TTC549 (cell line): ENCODE data around the gene TARDBP.
"Not testable (repeated sequence)": the region's sequence is repeated elsewhere in the genome, so short reads cannot be mapped to it uniquely, and the experiment has no call there.

Experiments used
- FAIRE-seq: peaks from 2 replicates; lab custom pipeline; 2012; peaks lifted over from hg19 to GRCh38; lab: Jason Lieb, UNC

TARDBP gene

DNA sequence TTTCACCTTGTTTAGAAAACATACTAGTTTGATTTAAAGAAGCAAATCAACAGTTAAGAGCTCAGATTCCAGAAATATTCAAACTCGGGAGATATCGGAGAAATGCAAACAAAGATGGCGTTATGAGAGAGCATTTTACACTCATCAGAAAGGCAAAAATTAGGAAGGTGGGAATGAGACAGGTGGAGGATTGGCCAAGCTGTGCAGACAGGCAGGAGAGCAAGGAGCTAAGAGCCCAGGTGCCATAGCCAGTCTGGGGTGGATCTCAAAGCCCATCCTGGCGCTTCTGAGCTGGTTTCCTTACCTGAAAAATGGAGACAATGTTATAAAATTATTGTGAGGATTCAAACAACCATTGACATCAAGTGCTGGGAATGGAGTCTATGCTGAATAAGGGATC is 19.6 kb upstream of the TARDBP start:
- no peak for FAIRE-seq

DNA sequence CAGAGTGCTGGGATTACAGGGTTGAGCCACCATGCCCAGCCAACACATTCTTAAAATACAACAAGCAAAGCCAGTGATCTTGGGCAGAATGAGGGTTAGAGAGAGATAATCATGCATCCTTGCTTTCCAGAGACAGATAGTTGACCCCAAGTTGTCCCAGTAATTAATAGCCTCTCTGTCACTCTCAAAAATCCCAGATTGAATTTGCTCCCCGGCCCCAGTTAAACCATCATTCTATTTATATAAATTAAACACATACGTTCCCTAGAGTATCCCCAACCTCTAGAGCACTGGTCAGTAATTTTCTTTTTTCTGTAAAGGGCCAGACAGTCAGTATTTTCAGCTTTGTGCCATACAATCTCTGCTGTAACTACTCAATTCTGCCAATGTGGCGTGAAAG is 16.4 kb upstream of the TARDBP start:
- no peak for FAIRE-seq

DNA sequence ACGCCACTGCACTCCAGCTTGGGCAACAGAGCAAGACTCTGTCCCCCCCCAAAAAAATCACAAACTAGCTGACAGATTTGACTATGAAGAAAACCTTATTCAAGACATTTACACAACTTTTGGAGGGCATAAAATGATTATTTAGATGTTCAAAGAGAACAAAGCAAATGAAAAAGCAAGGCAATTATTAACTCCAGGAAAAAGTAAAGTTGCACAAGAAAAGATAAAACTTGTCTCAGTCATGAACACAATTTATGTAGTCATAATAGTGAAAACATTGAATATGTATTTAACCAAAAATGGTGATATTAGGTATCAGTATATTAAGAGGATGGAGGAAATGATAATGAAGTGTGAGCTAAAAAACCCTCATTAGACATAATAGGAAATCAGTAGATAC is 11.9 kb upstream of the TARDBP start:
- no peak for FAIRE-seq

DNA sequence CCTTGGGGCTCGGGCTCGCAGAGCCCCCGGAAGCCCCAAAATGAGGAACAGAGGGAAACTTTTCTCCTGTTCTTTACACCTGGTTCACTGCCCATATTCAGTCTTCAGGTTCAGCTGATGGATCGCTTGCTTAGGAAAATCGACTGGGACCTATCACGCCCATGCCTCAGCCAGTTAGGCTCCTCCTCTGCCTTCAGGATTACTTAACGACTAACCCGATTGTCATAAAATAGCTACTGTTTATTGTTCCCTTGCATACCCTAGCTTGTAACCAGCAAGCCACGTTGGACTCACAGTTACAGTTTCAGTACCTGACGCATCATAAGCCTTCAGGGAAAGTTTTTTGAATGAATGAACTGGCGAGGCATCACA is 692 bp downstream of the TARDBP start:
- no peak for FAIRE-seq

DNA sequence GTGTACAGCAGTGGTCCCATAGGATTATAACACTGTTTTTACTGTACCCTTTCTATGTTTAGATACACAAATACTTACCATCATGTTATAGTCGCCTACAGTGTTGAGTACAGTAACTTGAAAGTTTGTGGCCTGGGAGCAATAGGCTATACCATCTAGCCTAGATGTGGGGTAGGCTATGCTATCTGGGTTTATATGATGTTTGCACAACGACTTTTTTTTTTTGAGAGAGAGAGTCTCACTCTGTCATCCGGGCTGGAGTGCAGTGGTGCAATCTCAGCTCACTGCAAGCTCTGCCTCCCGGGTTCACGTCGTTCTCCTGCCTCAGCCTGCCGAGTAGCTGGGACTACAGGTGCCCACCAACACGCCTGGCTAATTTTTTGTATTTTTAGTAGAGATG is 6.9 kb downstream of the TARDBP start:
- FAIRE-seq, result not testable (repeated sequence)

DNA sequence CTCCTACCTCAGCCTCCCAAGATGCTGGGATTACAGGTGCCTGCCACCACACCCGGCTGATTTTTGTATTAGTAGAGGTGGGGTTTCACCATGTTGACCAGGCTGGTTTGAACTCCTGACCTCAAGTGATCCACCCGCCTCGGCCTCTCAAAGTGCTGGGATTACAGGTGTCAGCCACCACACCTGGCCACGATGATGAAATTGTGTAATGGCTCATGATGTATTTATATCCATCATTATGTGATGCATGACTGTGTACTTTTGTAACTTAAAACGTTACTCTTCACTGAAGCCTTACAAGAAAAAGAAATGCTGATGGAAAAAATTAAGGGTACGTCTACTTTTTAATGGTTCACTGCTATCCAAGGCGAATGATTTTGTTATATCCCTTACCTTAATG is 7.5 kb downstream of the TARDBP start:
- FAIRE-seq, result no peak

DNA sequence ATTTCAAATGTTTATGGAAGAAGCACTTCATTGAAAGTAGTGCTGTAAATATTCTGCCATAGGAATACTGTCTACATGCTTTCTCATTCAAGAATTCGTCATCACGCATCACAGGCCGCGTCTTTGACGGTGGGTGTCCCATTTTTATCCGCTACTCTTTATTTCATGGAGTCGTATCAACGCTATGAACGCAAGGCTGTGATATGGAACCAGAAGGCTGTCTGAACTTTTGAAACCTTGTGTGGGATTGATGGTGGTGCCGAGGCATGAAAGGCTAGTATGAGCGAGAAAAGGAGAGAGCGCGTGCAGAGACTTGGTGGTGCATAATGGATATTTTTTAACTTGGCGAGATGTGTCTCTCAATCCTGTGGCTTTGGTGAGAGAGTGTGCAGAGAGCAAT is 10.7 kb downstream of the TARDBP start:
- FAIRE-seq, result no peak

DNA sequence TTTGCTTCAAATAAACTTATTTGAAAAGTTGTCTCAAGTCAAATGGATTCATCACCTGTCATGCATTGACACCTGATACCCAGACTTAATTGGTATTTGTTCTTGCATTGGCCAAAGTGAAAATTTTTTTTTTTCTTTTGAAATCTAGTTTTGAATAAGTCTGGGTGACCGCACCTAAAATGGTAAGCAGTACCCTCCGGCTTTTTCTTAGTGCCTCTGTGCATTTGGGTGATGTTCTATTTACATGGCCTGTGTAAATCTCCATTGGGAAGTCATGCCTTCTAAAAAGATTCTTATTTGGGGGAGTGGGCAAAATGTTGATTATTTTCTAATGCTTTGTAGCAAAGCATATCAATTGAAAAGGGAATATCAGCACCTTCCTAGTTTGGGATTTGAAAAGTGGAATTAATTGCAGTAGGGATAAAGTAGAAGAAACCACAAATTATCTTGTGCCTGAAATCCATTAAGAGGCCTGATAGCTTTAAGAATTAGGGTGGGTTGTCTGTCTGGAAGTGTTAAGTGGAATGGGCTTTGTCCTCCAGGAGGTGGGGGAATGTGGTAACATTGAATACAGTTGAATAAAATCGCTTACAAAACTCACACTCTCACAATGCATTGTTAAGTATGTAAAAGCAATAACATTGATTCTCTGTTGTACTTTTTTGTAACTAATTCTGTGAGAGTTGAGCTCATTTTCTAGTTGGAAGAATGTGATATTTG is 11.9 kb downstream of the TARDBP start:
- FAIRE-seq, result no peak

DNA sequence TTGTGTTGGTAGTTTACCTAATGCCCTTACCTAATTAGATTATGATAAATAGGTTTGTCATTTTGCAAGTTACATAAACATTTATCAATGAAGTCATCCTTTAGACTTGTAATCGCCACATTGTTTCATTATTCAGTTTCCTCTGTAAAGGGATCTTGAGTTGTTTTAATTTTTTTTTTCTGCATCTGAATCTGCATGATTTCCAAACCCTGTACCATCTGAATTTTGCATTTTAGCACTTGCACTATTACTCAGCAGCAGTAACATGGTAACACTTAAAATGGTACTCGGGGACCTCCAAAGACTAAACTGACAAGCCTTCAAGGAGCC is 12.4 kb downstream of the TARDBP start:
- no peak for FAIRE-seq

DNA sequence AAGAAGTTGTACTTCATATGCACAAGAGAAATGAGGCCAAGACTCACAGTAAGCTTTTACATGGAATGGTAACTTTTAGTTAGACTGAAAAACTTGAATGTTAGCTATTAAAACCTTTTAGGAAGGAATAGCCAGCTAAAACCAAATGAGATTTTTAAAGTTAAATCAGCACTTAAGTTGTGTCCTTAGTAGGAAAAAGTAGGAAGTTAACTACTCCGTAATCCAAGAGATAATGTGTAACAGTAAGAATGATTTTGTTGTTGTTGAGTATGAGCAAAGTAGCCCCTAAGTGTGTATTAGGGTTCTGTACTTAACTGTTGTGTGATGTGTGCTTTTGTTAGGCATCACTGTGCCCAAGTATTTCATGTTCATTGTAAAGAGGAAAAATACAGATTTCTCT is 13.2 kb downstream of the TARDBP start:
- no peak for FAIRE-seq

DNA sequence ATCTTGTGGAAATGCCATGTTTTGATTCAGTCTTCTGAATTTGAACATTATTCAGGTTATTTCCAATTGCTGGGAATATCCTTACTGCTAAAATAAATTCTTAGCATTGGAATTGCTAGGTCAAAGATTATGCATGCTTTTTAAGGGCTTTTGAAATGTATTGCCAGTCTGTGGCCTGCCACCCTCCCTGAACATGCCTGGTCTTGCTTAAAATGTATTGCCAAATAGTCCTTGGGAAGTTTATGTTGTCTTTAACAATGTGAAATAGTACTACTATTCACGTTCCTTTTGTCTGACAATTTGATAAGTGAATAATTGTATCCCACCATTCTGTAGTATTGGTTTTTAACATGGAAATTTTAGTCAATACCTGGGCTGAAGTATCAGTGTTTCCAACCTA is 13.6 kb downstream of the TARDBP start:
- no peak for FAIRE-seq

DNA sequence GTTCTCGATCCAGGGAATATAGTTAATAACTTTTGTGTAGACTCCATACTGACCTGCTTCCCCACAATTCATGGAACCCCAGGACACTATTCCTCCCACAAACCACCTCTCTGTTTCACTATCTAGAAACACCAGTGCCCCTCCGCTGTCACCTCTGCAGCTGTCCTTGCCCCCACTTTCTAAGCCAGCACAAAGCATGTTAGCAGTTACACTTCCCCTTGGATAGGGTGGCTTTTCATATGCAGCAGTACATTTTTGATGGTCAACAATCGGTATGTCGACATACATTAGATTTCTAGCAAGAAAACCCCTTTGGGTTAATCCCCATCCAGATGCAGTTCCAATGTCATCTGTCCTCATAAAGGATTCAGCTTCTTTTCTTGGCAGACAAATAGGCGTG is 14.4 kb downstream of the TARDBP start:
- no peak for FAIRE-seq

DNA sequence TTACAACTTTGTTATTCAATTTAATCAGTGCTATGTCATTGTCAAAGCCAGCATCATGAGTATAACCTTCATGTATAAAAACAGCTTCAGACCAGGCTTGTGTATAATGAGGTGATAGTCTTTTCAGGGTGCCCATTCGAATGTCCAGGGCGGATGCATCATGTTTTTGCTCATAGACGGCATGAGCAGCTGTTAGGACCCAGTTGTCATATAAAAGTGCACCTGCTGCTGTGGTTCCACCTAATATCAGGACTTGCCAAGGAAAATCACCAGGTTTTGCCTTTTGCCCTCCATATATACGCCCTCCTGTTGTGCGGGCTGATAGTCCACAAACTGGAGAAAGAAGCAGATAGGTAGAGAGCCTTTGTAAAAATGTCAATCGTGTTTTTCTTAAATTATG is 14.9 kb downstream of the TARDBP start:
- FAIRE-seq, result no peak

DNA sequence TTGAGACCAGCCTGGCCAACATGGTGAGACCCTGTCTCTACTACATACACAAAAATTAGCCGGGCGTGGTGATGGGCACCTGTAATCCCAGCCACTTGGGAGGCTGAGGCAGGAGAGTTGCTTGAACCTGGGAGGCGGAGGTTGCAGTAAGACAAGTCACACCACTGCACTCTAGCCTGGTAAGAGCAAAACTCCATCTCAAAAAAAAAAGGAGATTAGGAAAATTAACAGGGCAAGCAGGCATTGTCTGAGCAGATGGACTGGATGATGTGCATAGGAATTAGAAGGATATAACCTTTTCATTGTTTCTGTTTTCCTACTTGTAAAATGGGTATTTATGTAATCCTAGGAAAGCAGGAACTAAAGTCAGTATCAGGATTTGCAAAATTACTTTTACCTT is 15.6 kb downstream of the TARDBP start:
- FAIRE-seq, result no peak

DNA sequence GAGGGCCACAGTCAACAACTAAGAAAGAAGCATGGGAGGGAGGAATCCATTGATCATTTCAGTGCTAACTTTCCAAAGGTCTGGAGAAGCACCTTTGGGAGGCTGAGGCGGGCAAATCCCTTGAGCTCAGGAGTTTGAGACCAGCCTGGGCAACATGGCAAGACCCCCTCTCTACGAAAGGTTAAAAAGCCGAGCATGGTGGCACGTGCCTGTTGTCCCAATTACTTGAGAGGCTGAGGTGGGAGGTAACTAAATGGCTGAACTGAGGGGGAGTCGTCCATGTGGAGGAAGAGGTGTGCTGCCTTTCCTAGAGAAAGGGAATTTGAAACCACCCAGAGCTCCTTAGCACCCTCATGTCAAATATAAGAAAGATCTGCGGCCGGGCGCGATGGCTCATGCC is 18.4 kb downstream of the TARDBP start:
- FAIRE-seq, result no peak

DNA sequence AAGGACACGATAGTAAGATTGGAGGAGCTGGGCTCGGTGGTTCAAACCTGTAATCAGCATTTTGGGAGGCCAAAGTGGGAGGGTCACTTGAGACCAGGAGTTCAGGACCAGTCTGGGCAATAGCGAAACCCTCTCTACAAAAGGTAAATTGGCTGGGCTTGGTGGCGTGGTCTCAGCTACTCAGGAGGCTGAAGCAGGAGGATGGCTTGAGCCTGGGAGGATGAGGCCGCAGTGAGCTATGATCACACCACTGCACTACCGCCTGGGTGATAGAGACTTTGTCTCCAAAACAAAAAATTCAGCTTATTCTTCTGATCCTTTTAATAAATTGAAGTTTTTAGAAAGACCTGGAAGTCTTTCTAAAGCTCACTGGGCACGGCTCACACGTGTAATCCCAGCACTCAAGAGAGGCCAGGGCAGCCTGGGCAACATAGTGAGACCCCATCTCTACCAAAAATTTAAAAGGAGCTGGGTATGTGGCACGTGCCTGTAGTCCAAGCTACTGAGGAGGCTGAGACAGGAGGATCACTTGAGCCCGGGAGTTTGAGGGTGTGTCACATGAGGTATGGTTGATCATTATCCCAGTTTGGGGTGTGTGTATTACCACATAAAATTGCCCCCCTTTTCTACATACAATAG is 19.3 kb downstream of the TARDBP start:
- no peak for FAIRE-seq

DNA sequence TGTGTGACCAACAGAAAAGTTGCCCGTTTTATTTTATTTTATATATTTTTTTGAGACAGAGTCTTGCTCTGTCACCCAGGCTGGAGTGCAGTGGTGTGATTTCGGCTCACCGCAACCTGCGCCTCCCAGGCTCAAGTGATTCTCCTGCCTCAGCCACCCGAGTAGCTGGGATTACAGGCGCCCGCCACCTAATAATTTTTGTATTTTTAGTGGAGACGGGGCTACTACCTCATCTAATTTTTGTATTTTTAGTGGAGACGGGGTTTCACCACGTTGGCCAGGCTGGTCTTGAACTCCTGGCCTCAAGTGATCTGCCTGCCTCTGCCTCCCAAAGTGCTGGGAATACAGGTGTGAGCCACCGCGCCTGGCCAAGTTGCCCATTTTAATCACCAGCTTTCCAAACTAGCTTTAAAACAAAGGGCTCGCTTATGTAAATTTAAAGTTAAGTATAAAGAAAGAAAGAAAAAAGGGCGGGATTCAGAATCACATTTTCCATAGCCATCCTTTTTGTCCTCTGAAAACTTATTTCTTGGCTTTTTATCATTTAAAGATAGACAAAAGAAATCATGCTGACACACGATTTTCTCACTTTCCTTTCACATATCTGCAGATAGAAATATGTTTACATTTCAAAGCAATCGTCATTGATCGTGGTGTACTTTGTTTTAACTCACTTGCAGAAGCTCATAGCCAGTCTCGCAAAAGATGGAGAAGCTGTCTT is 24.7 kb downstream of the TARDBP start:
- FAIRE-seq, result not testable (repeated sequence)

DNA sequence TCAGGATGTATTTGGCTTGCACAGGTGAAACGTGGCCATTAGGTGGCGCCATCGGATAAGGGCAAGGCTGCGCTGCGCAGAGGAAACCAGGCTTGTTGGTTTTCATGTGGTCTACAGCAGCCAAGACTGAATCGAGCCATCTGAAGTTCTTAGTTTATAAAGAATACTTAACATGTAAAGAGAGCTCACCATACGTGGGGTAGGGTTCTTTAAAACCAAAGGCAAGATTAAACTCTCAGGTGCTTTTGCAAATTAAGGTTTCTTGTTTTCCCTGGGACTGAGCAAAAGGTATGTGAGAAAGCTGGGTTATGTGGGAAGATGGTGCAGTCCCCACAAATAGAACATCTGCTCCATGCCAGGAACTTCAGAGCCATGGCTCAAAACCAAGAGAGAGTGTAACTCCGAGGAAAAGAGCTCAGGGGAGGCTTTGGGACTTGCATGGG is 25.3 kb downstream of the TARDBP start:
- FAIRE-seq, result peak; percentile 93

DNA sequence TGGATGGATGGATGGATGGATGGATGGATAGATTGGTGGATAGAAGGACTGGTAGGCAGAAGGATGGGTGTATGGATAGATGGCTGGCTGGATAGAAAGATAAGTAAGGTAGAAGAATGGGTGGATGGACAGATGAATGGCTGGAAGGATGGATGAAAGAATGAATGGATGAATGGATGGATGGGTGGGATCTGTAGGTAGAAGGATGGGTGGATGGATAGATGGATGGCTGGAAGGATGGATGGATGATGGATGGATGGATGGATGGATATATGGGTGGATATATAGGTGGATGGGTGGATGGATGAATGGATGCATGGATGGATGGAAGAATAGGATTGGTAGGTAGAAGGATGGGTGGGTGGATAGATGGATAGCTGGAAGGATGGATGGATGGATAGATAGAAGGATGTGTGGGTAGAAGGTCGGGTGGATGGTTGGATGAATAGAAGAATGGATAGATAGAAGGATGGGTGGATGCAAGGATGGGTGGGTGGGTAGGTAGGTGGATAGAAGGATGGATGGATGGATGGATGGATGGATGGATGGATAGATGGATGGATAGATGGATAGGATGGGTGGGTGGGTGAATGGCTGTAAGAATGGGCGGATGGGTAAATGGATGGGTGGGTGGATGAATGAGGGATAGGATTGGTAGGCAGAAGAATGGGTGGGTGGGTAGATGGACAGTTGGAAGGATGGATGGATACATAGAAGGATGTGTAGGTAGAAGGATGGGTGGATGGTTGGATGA is 27.1 kb downstream of the TARDBP start:
- FAIRE-seq, result no peak

DNA sequence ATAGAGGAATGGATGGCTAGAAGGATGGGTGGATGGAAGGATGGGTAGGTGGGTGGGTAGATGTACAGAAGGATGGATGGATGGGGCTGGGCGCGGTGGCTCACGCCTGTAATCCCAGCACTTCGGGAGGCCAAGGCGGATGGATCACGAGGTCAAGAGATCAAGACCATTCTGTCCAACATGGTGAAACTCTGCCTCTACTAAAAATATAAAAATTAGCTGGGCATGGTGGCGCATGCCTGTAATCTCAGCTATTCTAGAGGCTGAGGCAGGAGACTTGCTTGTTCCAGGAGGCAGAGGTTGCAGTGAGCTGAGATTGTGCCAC is 27.6 kb downstream of the TARDBP start:
- FAIRE-seq, result not testable (repeated sequence)

DNA sequence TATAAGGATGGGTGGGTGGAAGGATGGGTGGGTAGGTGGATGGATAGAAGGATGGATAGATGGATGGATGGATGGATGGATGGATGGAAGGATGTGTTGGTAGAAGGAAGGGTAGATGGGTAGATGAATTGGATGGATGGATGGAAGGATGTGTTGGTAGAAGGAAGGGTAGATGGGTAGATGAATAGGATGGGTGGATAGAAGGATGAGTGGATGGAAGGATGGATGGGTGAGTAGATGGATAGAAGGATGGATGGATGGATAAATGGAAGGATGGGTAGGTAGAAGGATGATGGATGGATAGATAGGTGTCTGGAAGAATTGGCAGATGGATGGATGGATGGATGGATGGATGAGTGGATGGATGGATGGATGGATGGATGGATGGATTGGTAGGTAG is 28.6 kb downstream of the TARDBP start:
- no peak for FAIRE-seq

DNA sequence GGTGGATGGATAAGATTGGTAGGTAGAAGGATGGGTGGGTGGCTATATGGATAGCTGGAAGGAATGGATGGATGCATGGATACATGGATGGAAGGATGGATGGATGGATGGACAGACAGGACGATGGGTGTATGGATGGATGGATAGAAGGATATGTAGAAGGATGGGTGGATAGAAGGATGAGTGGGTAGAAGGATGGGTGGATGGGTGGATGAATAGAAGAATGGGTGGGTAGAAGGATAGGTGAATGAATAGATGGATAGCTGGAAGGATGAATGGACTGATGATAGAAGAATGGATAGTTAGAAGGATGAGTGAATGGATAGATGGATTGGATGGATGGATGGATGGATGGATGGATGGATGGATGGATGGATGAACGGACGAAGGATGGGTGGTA is 29.6 kb downstream of the TARDBP start:
- FAIRE-seq, result no peak
